Measurements from ENCODE around the gene GLYAT.
"Not testable (repeated sequence)": the region's sequence is repeated elsewhere in the genome, so short reads cannot be mapped to it uniquely, and the experiment has no call there.

Gene GLYAT

GRCh38 chr11:58742981-58743880 is 11.5 kb upstream of the GLYAT start:
- no peak for DNase-seq

GRCh38 chr11:58742140-58742539 is 10.4 kb upstream of the GLYAT start:
- DNase-seq: no peak

GRCh38 chr11:58741127-58741526 is 9.4 kb upstream of the GLYAT start:
- no peak for DNase-seq

GRCh38 chr11:58740447-58740846 is 8.7 kb upstream of the GLYAT start:
- no peak for DNase-seq

GRCh38 chr11:58739725-58740430 is 8.1 kb upstream of the GLYAT start:
- DNase-seq: no peak

DNA sequence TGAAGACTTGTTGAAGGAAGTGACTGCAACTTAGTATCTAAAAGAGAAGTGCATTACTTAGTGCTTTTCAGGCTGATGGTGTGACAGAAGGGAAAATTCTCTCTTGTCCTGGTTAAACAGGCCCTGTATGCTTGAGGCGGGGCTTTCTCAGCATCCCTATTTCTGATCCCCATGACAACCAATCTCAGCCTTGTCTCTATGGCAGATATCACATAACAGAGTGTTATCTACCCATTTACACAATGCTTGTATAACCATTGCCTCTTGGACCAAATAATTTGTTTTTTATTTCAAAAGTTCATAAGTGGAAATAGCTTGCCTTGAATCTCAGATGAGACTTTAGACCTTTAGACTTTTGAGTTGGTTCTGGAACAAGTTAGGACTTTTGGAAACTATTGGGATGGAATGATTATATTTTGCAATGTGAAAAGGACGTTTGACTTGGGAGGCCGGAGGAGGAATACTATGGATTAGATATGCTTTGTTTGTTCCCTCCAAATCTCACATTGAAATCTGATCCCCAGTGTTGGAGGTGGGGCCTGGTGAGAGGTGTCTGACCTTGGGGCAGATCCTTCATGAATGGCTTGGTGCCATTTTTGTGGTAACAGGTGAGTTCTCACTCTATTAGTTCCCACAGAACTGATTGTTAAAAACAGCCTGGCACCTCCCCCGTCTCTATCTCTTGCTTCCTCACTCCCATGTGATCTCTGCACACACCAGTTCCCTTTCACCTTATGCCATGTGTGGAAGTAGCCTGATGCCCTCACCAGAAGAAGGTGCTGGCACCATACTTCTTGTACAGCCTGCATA is 3.1 kb upstream of the GLYAT start:
- no peak for DNase-seq

DNA sequence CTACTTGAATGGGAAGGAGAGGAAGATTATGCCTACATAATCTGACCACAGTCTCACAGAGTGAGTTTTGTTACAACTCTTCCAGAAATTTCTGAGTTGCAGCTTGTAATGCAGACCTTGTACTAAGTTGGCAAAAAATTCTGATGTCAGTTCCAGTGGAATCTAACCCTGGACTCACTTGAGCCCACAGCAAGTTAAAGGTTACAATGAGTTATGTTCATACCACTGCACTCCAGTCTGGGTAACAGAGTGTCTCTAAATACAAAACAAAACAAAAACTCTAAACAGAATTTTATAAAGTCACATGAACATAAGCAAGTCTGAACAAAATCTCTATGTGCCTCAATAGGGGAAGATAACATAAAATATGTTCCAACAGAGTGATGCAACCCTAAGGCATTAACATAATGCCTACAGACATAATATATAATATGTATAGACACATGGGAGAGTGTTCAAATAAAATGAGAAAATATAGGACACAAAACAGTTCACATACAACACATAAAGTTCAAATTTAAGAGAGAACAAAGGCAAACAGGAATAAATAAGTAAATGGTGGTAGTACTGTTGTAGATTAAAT is 1.1 kb downstream of the GLYAT start:
- DNase-seq: no peak

GRCh38 chr11:58727415-58727797 is 4.3 kb downstream of the GLYAT start:
- no peak for DNase-seq

DNA sequence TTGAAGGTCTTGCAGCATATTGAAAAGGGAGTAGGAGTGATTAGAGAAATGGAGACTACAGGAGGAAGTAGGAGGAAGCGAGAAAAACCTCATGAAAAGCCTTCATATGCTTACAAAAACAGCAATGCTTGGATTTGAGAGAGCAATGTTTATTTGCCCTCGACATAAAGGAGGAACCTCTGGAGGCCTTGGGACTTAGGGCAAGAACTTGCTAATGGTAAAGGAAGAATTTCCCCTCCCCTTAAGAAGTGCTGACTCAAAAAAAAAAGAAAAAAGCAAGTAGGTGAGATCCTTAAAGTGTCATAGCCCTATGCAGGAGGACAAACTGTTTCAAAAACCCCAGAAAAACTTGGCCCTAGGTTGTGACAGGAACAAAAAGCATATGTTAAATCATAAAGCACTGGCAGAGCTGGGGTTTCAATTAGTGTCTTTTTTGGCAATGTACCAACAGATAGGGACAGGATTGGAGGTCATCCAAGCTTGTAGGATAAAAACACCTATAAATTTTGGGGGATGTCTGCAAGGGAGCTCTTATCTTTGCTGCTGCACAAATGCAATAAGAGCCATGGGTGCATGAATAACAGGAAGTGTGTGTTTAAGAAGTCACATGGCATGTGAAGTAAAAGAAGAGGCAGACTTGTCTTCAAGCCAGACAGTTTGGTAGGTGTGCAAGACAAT is 4.9 kb downstream of the GLYAT start:
- DNase-seq: no peak

DNA sequence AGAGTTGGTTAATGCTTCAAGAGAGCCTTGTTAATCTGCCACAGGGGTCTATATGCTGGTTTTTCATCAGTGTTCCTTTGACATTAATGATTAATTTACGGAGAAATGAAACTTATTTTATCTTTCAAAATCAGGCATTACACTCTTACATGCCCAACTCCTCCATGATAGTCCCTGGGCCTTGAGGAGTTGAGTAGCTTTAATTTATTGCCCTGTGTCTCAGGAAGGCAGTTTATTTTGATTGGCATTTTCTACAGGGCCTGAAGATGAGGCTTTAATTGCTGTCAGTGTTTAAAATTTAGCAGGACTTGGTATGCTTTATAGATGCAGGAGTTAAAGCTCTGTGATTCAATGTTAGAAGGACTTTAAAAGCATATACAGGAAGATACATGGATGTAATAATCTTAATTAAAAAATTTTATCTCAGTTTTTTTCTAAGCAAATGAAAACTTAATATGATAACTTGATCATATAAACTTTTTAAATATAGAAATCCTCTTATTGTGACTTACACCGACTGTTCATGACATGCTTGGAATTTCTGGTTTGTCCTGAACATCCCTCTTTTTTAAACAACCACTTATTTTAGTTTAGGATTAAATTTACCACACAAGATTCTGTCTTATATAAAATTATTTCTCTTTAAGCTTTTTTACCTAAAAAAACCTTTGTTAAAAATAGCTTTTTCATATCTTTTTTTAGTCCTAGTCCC is 12.2 kb downstream of the GLYAT start:
- no peak for DNase-seq

GRCh38 chr11:58712531-58712930 is 19.2 kb downstream of the GLYAT start:
- no peak for DNase-seq

- no peak for DNase-seq
These were observed 19.9 kb downstream of the GLYAT start for GRCh38 chr11:58711832-58712231.

DNA sequence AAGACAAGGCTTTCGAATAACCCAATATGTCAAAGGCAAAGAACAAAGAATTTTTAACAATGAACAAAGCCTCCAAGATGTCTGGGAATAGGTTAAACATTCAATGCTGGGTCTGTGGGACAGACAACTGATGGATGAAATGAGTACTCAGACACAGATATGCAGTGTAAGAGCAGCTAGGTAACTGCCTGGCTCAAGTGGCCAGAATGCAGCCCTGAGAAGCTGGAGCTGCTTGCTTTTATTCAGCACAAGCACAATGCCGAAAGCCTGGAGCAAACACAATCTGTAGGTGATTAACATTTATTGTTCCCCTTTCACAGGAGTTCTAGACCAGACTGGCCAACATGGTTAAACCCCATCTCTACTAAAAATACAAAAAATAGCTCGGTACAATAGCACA is 24.0 kb downstream of the GLYAT start:
- DNase-seq: no peak

DNA sequence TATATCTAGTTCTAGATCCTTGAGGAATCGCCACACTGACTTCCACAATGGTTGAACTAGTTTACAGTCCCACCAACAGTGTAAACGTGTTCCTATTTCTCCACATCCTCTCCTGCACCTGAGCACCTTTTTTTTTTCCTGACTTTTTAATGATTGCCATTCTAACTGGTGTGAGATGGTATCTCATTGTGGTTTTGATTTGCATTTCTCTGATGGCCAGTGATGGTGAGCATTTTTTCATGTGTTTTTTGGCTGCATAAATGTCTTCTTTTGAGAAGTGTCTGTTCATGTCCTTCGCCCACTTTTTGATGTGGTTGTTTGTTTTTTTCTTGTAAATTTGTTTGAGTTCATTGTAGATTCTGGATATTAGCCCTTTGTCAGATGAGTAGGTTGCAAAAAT is 34.9 kb downstream of the GLYAT start:
- DNase-seq: not testable (repeated sequence)

DNA sequence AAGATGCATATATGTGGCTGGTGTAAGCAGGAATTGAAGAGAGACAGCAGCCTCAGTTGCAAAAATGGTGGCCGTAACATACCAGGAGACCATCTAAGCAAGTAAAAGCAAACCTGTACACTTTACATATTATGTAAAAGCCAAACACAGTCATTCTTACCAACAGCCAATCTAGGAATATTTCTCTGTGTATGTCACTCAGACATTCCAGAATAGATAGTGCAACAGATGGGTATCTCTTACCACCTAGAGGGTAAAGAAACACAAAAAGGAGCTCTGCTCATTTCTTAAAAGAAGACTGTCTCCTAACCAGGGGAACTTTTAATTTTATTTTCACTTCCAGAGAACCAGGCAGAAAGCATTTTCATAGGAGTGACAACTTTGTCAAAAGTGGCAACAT is 38.7 kb downstream of the GLYAT start:
- DNase-seq: no peak

DNA sequence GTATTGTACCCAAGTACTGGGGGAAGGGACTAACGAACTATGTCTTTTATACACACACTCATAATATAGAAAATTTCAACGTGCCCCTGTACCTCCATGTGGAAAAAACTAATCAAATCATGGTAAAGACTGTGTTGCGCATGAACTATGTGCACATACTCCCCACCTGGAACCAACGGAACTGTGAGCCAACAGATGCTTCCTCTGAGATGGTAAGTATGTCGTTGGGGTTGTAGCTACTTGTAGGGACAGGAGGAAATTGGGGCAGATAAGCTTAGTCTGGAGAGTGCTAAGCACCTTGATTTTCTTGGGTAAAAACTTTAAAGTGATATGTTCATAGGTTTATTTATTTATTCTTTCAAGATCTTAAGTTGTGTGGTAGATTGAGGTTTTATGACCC is 40.1 kb downstream of the GLYAT start:
- DNase-seq: no peak

- DNase-seq: no peak
These were observed 42.8 kb downstream of the GLYAT start for GRCh38 chr11:58688789-58689503.

GRCh38 chr11:58685973-58686722 is 45.6 kb downstream of the GLYAT start:
- no peak for DNase-seq

DNA sequence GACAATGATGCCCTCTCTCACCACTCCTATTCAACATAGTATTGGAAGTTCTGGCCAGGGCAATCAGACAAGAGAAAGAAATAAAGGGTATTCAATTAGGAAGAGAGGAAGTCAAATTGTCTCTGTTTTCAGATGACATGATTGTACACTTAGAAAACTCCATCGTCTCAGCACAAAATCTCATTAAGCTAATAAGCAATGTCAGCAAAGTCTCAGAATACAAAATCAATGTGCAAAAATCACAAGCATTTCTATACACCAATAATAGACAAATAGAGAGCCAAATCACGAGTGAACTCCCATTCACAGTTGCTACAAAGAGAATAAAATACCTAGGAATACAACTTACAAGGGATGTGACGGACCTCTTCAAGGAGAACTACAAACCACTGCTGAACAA is 49.1 kb downstream of the GLYAT start:
- DNase-seq: not testable (repeated sequence)

- DNase-seq: not testable (repeated sequence)
These were observed 54.2 kb downstream of the GLYAT start for GRCh38 chr11:58677536-58677935.

Measured in GDM1 (cell line).